HG02571 (cell line): Measurements from ENCODE around the gene FREY1.
A peak's percentile ranks its signal among the peaks of the same experiment; 100 is the strongest.

ENCODE experiments used
- ATAC-seq: cut with Tn5 transposase; IDR thresholded peaks from one replicate; pipeline ENCODE4 v1.9.1; 2021; ENCODE audit warnings: mild to moderate bottlenecking, moderate library complexity; ENCODE audit not compliant: unreplicated experiment

Gene FREY1, protein sequence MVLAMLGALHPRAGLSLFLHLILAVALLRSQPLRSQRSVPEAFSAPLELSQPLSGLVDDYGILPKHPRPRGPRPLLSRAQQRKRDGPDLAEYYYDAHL

DNA sequence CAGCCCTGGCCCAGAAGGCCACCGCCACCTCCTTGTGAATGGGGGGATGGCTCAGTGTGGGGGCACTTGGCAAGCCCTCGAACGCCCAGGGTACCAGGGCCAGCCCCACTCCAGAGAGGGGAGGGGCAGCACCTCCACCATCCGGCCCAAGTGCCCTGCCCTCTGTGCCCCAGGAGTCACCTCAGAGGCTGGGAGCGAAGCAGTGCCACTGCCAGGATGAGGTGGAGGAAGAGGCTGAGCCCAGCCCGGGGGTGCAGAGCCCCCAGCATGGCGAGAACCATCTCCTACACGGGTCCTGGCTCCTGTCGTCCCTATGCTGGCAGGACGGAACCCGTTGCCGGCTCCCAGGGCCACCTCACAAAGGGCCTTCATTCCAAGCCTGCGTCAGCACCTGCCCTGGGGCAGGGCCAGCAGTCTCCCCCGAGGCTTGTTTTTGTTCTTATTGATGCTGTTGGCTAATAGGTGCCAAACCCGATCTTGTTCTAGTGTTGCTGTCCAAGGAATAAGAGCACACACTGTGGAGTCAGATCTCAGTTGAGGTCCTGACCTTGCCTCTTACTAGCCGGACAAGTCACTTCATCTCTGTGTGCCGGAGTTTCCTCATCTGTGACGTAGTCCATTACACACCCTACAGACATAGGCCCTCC is at the start of gene FREY1:
FREY1 (minus strand) TSS at position 307 of the 647 bp plus-strand sequence; CDS start at position 281, 26 bp downstream.
- ATAC-seq = no peak

DNA sequence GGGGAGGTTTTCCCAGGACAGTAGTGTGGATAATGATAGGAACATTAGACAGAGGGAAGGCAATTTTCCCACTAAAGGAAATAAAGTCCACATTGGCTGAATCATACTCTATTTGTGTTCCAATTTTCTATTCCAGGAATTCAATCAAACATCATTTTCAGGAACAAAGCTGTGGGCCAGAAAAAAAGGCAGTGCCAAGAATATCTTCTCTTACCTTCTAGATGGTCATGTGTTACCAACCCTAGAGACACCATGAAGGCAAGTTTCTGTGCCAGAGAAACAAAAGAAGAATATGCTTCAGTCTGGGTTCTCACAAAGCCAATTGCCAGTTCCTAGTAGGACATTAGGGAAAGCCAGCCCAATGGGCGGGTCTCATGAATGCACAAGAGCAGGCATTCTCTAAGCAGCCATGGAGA is 42.9 kb upstream of the FREY1 start:
- no peak for ATAC-seq

DNA sequence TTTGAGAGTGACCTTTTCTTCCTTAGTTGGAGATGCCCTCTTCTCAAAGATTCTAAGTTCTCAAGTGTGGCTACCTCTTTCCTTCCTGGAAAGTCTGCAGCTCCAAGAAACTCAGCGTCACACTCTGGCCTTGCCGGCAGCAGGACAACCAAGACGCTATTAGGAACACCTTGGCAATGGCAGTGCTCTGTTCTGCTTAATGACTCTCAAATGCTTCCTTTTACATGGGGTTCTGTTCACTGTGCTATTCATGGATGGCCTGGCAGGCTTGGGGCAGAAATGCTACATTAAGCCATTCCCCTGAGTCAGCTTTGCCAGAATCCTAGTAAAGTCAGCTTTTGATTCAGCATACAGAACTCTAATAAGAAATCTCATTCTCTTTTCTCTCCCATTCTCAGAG is 41.3 kb upstream of the FREY1 start:
- no peak for ATAC-seq

DNA sequence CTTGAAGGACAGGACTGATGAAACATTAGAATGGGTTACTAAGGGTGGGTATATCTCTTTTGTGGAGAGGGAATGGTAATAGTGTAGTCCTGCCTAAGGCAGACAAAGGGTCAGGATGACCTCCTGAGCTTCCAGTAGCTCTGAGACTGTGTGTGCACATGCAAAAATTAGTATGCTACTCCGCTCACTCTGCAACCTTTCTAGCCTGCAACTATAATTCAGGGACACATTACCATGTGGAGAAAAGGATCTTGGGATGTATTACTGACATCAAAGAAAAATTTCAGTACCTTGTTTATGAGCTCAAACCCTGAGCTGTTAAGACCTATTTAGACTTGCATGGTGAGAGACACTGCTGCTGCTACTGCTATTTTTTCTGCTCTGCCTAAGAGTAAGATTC is 40.8 kb upstream of the FREY1 start:
- ATAC-seq = no peak

DNA sequence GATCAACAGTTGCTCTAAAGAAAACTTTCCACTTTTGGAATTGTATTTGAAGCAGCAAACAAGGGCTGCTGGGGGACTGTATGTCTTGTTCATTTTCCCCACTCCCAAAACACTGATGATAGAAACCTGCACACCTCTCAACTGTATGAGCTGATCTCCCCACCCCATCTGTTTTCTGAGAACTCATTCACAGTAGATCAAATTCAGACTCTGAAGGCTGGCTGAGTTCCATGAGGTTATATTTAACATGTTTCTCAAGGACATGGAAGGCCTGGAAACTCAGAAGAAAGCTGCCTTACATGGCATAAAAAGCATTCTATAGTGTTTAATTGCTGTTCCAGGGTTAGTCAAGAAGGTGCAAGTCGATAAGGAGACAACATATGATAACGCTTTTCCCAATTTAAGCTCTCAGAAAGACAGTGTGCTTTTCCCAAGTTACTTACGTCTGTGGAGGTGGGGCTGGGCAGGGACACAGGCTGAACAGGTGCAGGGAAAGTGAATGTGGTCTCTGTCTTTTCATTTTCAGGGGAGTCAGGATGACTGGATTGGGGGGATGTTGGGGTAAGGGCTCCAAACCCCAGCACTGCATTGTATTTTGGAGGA is 38.4 kb upstream of the FREY1 start:
- no peak for ATAC-seq

DNA sequence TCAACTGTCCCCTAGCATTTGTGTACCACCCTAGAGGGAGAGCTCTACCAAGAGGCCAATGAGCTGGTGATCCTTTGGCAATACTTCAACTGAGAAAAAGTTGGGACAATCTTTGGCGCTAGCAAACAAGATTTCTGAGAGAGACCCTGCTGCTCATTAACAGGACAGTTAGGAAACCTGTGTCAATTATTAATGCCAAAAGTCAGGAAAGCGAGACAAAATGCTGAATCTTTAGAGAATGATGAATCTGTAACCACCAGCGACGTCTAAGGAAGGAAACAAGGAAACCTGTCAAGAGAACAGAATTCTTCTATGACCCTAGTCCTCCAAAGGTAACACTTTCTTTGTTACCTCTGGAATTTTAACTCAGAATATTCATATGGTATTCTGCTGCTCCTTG is 35.3 kb upstream of the FREY1 start:
- no peak for ATAC-seq

DNA sequence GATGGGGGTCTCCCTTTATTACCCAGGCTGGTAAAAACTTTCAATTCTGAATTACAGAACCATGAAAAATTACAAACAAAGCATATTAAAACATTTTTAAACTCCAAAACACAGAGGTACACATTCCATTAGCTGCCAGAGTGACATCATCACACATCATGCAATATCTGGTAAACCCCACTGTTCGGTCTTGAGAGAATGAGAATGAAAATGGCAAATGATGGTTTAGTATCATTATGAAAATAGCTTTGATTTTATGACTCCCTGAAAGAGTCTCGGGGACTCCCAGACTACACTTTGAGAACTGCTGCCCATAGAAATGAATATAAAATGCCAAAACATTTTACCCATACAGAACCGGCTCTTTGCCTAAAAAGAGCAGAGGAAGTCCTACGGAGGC is 34.2 kb upstream of the FREY1 start:
- ATAC-seq = no peak

DNA sequence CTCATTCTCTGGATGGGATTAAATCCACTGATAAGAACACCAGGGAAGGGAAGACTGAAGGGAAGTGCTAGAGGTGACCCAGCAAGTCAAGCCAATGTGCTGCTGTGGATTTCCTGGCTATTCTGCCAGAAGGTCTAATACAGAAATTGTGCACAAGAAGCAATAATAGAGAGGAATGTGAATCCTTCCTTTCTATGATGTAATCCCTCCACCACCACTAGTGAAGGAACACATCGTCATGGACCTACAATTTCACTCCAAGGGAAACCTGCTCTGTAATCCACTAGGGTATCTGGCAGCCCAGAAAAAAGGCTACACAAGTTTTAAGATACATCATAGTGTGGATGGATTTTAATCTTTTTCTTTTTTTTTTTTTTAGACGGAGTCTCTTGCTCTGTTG is 32.8 kb upstream of the FREY1 start:
- ATAC-seq = no peak

DNA sequence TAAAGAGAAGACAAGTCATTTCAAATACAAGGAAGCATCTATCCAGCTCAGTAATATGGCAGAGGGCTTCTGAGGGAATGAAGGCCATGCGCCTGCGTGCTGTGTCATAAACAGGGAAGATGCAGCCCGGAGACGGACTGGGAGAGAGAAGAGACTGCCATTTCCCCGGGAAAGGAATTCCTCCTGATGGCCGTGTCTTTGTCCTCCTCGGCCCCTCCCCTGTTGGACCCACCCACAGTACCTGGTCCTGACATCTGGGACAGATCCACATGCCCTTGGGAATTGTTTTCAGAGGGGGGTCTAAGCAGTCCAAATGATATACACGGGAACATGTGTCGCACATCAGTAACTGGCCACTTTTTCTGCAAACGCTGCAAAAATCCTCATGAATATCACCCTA is 30.8 kb upstream of the FREY1 start:
- ATAC-seq = no peak

DNA sequence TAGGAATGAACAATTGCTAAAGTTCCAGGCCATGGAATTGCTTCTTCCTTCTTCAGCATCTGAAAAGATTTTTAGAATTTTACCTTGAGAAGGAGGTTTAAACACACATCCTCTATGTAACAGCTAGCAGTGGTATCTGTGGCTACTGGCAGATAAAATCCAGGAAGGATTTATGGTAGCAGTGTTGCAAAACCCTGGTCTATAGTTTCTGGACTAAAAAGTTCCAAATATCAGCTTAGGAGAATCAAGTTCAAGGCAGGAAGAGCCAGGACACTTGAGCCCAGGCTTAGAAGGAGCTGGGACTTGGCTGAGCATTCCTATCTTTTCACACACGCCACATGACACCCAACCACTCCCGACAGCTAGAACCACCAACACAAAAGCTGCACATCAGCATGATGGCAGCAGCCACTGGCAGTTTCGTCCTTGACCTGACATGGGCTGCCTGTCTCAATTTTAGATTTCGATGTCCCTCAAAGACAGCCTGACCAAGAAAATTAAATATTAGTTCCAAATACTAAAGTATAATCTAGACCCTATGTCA is 29.5 kb upstream of the FREY1 start:
- no peak for ATAC-seq

DNA sequence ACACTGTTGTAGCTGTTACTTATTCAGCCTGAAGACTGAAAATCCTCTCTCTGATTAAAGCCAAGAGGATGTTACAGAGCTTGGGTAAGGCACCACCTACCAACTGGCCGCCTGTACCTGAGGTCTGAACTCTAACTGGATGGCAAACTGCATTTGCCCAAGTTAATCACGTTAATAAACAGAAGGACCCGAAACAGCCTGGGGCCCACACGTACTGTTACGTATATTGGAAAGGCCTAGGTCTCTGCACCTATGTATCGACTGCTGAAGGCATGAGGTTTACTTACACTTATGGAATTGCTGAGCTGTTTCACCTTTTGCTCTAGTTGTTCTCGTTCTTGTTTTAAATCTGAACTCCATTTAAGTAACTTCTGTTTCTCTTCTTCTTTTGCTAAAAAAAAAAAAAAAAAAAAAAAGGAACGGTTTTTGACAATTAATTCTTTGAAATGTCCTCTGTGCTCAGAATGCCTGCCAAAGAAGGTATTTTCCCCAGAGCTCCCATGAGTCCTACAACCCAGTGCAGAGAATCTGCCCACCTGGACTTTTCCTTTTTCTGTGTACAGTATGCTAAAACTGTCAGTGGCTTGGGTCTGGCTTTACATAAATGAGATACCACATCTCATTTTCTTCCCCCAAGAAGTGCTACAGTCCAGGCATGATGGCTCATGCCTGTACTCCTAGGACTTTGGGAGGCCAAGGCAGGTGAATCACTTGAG is 28.4 kb upstream of the FREY1 start:
- no peak for ATAC-seq

DNA sequence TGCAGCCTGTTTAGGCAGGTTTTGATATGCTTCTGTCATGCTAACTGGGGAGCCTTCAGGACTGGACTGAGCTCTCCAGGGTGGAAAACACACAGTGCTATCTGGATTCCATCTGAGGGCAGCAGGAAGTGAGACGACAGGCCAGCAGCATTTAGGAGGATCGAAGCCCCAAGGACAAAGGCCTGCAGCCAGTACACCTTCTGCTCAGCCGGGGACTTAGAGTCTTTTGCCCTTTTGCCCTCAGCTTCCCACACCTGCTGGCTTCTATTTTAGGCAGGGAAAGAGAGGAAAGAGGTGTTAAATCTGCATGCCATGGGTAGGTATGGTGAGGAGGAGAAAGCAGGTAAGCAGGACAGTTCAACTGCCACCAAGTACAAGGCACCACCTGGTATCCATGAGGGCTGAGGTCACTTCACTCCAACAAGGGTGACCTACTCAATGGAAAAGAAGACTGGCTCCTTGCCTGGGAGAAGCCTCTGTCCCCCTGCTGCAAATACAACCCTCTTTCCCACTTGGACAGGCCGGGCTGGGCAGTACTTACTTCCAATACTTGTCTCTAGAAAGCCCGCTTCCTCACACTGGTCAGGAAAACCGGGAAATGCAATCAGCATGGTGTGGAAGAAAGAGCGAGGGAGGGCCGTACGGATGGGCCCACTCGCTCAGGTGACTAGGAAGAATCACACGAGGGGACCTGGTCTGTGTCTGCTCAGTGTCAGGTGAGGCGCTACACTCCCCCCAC is 27.7 kb upstream of the FREY1 start:
- ATAC-seq = no peak

DNA sequence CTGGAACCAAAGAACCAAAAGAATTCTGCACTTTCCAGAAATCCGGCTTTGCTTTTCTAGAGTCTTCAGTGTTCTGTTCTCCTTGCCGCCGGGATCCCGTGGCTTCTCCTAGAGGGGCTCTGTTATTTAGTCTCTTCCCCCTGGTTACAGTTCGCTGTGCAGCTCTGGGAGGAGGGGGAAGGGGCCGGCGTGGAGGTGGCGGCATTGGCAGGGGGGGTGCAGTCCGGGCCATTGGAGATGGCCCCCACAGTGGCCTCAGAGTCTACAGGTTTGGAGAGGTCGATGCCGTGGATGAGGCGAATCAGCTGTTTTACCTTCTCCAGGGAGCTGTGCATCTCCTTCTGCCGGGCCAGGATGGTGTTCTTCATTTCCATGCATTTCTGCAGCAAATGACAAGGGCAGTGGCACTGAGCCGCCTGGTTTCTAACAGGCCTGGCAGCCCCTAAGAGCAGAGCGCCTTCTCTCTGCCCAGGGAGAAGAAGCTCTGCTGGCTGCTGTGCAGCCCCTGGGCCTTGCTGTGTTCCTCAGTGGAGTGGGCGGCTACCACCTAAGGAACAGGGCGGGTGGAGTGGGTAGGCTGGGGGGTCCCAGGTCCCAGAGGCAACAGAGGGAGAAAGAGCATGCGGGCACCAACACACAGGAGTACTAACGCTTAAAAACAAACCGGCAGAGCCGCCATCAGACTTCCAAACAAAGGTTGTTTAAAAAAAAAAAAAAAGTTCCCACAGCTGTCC is 26.9 kb upstream of the FREY1 start:
- ATAC-seq = no peak

DNA sequence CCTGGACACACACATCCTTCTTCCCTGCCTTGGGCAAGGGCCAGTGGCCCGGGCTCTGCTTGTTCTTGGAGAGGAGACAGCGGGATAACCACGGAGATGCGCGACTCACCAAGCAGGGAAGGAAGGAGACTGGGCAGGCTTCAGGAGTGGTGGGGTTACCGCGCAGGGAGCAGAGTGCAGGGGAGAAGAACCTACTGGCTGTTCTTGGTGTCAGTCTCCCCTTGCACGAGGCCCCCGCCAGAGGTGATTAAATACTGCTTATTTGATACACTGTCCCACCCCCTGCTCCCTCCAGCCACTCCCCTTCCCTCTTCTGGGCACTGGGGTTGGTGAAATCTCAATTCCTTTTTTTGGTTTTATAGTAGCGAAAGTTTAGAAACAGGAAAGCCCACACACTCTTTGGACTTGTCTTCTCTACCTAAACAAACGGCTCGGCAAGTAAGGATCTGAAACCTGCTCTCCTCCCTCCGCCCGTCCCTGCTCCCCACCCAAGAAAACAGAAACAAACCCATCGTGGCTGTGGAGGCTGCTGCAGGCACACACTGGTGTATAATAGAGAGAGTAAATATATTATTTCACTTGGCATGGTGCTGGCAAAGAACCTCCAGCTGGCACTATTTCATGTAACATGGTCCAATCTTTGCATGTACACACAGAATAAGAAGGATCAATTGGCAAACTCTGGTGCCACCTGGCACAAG is 26.2 kb upstream of the FREY1 start:
- no peak for ATAC-seq

DNA sequence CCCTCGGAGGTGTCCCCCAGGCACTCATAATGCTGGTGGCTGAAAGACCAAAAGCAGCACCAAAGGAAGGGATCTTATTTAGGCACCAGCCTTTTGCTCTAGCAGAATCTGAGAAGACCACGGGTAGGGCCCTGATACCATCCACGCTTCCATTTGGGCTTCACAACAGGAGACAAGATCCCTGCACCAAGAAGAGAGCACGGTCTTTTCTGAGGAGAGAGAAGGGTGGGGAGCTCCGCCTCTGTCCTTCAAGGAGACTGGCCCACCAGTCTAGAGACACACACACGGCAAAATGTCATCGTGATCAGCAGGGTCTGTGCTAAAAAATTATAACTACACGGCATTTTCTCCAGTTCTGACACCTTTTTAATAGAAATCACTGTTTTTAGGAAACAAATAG is 25.1 kb upstream of the FREY1 start:
- ATAC-seq = no peak

DNA sequence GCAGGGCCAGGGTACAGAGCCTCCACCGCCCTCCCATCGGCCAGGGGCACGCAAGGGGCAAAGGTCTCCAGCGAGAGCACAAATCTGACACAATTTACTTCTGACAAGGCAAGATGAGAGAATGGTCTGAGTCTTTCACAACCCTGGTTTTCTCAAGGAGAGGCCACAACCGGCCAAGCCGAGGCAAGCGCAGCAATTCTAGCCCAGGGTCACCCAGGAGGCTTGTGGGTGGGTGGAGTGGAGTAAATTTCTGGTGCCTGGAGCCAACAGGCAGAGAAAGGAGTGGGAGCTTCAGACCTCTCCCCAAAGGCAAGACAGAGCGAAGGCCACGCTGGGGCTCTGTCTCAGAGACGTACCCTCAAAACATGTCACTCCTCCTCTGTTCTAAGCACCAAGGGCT is 24.7 kb upstream of the FREY1 start:
- ATAC-seq = no peak

DNA sequence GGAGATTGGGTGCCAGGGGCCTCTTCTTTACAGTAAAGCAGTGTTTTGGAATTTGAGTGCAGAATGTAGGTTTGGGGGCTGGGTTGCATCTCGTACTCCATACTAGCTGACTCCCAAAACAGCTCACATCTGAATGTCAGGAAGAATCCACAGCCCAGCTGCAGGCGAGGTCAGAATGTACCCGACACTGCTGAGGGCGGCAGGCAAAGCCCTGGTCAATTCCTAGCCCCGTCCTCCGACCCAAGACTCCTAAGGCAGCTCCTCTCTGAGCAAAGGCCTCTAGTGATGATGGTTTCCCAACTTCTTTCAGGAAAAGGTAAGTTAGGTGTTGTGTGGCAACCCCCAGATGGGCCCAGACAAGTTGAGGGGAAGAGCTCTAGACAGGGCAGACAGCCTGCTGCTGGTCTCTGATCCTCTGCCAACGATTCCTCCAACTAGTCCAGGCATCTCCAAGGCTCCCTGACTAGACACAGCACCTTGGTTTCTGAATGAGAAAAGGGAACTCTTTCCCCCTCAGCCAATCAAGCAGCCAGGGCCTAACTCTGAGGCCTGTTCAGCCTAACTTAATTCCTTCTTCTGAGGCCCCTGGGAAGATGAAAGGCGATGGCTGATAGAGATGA is 24.0 kb upstream of the FREY1 start:
- no peak for ATAC-seq

DNA sequence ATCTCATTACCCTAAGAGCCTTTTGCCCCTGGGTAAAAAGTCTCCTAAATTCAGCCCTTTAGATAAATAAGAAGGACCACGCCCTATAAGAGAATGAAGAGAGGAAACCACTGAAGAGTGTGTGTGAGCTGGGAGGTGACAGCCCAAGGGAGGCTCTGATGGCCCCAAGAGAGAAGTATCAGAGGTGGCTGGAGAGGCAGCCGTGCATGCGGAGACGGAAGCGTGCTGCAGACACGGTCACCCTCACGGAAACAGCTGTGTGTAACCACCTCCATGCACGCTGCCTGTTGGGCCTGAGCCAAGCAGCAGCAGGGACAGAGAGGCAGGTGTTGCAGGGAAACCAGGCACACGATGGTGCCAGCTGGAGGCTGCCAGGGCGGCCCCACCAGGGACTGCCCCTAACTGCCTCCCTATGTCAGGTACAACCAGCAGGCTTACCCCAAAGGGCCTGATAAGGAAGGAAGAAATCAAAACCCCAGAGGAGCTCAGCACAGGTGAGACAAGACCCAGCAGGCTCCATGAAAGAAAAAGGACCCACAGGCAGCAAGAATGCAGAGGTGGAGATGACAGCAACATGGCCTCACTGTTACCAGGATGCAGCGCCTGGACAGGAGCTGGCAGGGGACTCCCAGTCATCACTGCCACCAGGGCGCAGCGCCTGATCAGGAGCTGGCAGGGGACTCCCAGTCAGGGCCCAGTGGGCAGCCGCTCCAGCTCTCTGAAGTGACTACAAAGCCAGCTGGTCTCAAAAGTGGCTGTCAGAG is 23.1 kb upstream of the FREY1 start:
- peak; percentile 82 for ATAC-seq
